Lower leg skin (tissue), 3 donors: ENCODE measurements around the gene ICA1.

ENCODE experiments used
- POLR2A ChIP-seq, 2 donors: fragments of 450-650 bp; IDR thresholded peaks; one replicate each; pipeline ENCODE4 v1.6.1; 2016 to 2017; ENCODE audit warnings: antibody characterized with exemption in 2 of 2, mild to moderate bottlenecking in 1 of 2, moderate library complexity in 1 of 2
- TF ChIP-seq, protein P1 (sequence below), 3 donors: fragments of 450-650 bp; IDR thresholded peaks; one replicate each; pipeline ENCODE4 v1.5.1; 2016; ENCODE audit warnings: antibody characterized with exemption in 3 of 3, mild to moderate bottlenecking in 3 of 3, moderate library complexity in 2 of 3

DNA sequence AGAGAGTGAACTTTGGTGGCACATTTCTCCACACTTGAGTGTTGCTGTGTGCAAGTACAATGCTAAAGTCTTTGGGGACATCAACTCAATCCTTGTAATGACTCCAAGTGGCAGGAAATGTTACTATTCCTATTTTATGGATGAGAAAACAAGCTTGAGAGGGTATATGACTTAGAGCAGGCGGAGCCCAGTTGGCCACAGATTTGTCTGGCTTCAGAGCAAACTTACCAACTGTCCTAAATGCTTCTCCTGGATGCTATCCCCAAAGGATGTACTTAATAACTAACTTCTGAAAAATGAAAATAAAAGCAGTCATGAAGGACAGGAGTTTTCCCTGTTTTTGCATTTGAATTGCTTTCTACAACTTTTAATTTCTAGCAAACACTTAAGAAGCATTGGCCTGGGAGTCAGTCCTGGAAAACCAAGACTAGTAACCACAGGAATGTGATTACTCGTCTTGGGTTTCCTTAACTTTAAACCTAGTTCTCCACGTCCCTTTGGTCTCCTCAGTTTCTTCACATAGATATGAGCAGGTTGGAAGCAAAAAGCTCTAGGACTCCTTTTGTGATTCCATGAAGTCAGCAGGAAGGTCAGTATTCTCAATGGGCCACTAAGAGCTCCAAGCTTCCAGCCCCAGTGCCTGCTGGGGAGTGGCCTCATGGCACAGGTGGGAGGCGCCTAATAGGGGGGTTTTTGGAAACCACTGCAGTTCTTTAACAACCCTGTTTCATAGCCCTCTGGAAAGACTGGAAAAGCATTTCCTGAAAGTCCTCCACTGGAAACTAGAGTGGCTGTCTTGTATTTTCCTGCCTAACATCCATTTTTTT, 152.6 kb downstream of the ICA1 start:
- TF ChIP-seq, protein P1, sequence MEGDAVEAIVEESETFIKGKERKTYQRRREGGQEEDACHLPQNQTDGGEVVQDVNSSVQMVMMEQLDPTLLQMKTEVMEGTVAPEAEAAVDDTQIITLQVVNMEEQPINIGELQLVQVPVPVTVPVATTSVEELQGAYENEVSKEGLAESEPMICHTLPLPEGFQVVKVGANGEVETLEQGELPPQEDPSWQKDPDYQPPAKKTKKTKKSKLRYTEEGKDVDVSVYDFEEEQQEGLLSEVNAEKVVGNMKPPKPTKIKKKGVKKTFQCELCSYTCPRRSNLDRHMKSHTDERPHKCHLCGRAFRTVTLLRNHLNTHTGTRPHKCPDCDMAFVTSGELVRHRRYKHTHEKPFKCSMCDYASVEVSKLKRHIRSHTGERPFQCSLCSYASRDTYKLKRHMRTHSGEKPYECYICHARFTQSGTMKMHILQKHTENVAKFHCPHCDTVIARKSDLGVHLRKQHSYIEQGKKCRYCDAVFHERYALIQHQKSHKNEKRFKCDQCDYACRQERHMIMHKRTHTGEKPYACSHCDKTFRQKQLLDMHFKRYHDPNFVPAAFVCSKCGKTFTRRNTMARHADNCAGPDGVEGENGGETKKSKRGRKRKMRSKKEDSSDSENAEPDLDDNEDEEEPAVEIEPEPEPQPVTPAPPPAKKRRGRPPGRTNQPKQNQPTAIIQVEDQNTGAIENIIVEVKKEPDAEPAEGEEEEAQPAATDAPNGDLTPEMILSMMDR (IDR thresholded peaks at IDR 0.05) = no peak
- no peak for TF ChIP-seq POLR2A (IDR thresholded peaks at IDR 0.05)
